Activated CD4-positive, alpha-beta T cell treated with anti-CD3 and anti-CD28 coated beads, Interleukin-2, Interleukin-6, amounts not matched to agents 100 ng/mL and 50 ng/mL, durations not matched to agents 16 hours and 8 hours (primary cell): ENCODE data around the gene VENTX.

ENCODE experiments used
- DNase-seq: peaks from one replicate; pipeline ENCODE4 v3.0.0-alpha.2; 2020

VENTX gene

DNA sequence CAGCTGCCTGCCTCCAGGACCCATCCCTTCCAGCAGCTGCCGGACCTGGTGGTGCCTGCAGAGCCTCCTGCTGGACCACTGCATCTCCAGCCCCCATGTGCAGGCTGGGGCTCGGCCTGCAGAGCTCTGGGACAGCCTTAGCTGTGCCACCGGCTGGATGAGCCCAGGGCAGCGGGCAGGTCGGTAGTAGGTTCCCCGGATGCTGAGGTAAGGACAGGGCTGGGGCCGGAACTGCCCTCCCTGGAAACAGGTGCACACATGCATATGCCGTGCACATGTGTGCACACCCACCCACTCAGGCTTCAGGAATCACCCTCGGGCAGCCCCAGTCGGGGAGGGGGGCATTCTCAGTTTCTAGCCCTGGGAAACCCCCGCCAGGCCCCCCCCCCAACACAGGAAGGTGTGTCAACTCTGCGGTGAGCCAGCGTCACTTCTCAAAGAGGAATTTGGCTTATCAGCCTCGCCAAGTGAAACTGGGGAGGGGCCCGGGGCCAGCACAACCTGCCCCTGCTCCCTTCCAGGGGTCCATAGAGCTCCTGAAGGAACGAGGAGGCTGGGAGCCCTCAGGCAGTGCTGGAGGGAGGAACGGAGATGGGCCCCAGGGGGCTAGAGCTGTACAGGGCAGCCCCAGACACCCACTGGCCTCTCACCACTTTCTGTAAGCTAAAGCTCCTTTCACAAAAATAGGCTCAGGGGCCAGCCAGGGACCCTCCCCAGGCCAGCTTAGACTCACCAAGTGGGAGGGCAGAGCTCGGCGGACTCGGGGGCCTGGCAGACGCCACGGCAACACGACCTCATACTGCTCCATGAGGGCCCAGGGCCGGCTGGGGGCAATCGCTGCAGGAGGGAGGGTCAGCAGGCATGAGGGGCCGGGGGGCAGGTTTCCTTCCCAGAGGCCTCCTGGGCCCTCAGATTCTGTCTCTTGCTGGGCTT is 37.4 kb downstream of the VENTX start:
- DNase-seq, result peak; percentile 86

DNA sequence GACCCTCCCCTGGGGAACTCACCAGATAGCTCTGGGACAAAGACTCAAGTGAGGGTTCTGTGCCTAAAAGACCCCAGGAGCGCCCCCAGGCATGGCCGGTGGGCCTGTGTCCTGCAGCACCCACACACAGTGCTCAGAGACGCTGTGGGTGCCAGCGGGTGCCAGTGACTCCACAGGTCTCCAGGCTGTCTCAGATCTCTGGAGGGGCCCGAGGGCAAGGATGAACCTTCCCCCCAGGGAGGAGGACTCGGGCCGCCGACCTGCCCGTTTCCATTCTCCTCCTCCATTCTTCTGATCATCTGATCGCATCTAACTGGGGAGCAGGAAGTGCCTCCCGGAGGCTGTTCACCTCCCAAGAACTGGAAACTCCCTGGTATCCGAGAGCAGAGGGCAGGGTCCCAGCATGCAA is 38.0 kb downstream of the VENTX start:
- peak; percentile 74 for DNase-seq

DNA sequence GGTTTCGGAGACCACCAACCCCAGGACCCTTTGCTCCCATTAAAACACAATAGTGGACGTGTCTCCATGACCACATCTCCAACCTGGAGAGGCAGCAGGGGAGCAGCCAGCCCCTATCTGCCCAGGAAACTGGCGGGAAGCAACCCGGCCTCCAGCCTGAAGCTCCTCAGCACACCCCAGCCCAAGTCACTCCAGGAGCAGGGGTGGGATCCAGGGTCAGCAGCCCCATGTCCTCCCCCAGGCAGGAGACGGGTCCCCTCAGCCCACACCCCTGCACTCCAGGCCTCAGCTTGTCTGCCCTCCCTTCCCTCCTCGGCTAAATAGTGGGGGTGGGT is 38.4 kb downstream of the VENTX start:
- no peak for DNase-seq

DNA sequence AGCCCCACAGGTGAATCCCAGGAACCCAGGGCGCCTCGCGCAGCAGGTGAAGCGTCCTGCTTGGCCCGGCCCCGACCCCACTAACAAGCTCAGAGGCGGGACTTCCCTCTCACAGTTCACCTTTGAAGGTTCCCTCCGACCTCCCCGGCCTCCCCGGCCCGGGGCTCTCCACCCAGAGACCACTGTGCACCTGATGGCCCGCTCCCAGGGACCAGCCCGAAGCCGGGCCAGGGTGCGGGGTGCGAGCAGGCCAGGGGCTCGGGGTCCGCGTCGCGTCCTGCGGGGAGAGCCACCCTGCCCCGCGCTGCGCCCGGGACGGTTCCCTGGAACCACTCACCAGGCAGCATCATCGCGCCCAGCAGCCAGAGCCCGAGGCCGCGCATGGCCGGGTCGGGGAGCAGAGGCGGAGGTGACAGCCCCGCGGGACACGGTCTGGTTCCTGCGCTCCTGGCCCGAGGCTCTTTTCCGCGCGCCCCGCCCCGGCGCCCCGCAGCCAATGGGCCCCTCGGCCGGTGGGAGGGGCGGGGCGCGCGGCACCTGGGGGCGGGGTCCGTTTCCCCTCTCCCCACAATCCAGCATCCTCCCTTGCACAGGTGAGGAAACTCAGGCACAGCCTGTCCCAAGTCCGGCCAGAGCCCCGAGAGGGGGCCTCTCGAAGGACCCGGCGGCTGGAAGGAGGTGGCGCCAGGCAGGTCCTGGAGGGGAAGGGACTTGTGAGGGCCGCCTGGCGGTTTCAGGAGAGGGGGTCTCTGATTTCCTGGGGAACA is 39.0 kb downstream of the VENTX start, which contains the start of gene ADAM8:
Gene ADAM8 (minus strand): TSS at position 434 of the 767 bp plus-strand sequence. CDS start 51 bp downstream, at position 383.
- DNase-seq, result peak; percentile 83

DNA sequence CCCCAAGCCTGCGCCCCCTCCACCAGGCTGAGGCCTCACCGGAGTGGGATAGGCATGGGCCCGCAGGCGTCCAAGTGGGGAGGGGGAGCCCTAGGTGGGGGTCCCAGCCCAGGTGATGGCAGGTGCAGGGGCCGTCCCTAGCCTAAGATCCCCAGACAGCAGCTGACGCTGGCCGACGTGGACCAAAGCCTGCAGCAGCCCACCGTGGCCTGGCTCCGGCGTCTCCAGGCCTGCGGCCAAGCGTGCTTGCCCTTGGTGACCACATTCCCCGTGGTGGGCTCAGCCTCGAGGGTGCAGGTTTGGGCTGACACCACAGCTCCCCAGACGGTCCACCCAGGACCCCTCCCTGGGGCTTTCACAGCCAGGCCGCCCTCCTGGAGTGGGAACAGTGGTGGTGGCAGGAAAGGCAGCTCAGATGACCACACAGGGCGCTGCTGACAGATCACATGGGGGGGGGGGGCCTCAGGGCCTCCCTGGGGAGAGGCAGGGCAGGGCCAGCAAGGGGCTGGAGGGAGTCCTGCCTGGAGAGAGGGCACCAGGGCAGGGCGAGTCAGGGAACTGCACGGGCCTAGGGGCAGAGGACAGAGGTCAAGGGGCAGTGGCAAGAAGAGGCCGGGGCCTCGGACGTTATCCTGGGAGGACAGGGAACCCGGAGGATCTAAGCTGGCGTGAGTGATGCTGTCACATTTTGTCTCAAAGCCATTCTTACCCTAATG is 39.8 kb downstream of the VENTX start:
- DNase-seq, result no peak

DNA sequence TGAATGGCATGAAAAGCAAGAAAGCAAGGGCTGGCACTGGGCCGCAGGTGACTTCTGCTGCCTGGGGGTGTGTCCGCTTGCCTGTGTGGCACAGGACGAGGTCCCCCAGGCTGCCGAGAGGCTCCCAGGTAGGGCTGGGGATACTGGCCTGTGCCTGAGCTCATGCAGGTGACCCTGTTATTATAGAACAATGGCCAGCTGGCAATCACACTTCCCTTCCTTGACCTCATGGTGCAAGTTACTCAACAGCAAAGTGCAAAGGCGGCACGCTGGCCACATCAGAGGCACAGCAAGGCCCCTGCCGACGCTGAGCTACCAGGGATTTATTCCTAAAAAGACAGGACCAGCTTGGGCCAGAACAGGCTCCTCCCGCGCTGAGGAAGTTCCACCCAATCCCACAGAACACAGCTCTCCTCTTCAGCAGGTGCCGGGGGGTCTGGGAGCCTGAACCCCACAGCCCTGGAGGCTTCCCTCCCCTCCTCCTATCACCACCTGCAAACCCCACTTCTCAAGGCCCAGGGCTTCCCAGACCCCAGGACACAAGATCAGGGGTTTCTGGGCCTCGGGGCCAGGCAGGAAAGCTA is 40.4 kb downstream of the VENTX start:
- no peak for DNase-seq

DNA sequence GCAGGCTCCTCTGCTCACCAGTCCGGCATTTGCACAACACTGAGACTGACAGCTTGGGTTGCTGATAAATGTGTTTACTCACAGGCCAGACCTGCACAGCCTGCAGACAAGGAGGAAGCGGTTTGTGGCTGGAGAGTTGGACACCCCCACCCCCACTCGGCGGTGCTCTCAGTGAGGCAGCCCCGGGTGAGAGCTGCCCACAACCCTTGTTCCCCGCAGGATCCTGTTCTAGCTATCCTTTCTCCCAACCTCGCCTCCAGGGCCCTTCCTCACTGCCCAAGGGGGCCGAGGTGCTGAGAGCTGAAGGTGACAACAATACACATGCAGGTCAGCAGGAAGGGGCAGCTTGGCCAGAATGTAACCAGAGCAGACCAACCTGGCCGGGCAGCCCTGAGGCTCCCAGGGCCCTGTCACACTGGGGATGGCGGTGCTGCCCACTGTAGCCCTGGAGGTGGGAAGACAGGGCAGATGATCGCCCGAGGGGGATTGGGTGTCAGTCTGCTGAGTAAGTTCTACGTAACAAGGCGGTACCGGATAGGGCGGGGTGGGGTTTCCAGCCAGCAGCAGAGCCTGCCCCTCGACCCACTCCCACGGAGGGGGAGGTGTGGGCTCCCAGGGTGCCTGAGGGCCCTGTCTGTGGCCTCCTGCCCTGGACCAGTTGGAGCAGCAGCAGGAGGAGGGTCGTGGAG is 41.1 kb downstream of the VENTX start:
- DNase-seq, result peak; percentile 84

DNA sequence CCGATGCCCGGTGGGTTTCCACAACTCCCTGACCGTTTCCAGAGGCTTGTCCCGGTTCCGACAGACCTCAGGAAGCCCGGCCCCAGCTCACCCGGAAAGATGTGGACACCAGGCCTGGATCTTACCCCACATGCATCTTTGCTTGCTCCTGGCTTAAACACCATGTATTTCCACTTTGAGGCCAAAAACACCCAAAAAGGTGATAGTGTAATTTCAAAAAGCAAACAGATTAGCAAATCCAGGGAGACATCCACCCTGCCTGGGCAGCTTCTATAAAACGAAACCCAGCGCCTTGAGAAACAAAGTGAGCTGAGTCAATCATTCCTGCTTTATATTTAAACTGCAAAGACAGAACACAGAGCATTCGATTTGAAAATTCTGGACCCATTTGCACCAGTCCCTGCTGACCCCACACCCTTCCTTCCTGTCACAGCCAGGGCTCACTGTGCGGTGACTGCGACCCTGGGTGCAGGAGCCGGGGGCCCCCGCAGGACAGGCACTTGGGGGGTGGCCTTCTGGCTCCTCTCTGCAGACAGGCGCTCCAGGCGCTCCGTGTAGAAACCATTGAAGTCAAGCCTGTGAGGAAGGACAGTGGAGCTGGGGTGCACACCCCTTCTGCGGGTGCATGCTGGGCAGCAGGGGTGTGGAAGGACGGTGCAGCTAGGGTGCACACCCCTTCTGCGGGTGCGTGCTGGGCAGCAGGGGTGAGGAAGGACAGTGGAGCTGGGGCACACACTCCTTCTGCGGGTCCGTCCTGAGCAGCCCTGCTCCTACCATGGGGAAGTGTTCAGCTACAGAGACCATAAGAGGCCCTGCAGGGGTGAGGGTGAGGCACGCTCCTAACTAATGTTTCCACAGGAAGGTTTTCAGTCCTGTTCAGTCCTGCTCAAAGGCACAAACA is 41.9 kb downstream of the VENTX start:
- DNase-seq, result no peak

DNA sequence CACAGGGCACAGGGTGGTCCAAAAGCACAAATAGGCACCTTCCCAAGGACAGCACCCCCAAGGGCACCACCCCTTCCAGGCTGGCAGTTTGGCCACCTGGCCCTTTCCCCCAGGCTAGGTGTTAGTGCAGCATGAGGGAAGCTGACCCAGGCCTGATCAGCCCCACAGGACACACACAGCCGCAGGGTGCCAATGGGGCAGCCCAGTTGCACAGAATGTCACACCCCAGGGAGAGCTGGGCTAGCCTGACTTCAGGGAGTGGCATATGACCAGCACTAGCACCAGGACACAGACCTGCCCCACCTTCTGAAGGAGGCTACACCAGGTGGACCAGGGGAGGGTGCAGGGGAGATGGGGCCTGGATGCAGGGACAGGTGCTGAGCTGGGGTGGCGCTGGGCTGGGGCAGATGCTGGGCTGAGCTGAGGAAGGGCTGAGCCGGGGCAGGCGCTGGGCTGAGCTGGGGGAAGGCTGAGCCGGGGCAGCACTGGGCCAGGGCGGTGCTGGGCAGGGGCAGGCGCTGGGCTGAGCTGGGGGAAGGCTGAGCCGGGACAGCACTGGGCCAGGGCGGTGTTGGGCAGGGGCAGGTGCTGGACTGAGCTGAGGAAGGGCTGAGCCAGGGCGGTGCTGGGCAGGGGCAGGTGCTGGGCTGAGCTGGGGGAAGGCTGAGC is 42.9 kb downstream of the VENTX start:
- DNase-seq, result no peak

DNA sequence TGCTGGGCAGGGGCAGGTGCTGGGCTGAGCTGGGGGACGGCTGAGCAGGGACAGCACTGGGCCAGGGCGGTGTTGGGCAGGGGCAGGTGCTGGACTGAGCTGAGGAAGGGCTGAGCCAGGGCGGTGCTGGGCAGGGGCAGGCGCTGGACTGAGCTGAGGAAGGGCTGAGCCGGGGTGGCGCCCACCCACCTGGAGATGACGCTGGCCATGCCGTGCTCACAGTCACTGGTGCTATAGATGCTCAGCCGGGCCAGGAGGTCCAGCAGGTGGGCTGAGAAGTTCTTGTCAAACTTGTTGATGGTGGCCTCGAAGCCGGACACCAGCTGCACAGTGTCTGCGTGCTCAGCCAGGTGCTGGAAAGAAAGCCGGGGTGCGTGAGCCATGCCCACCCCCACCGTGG is 43.4 kb downstream of the VENTX start:
- no peak for DNase-seq

DNA sequence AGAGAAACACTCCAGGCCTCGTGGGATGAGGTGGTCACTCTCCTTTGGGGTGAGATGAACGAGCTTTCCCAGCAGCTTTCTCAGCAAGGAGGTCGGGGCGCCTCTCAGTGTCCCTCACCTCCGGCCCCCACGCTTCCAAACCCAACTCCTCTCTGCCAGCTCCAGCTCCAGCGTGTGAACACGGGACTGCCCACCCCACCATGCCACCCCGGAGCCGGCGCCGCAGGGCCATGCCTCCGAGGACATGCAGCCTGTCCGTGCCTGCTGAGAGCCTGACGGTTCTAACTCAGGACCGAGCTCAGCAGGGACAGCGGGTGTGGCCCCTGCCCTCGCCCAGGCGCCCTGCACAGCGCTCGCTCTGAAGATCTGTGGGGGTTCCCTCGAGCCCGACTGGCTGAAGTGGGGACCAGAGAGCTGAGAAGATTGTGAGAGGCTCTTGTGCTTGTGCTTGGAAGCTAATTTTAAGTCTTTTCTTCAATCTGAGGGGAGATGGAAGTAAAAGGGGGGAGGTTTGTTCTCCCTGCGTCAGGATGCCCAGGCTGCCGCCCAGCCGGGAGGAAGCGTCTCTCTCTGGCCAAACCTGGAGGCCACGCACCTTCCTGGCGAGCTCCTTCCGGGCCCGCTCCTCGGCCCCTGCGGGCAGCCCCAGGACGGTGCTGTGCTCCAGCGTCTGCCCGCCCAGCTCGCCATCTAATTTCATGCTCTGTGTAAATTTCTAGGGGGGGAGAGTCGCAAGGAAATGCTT is 44.1 kb downstream of the VENTX start:
- no peak for DNase-seq

DNA sequence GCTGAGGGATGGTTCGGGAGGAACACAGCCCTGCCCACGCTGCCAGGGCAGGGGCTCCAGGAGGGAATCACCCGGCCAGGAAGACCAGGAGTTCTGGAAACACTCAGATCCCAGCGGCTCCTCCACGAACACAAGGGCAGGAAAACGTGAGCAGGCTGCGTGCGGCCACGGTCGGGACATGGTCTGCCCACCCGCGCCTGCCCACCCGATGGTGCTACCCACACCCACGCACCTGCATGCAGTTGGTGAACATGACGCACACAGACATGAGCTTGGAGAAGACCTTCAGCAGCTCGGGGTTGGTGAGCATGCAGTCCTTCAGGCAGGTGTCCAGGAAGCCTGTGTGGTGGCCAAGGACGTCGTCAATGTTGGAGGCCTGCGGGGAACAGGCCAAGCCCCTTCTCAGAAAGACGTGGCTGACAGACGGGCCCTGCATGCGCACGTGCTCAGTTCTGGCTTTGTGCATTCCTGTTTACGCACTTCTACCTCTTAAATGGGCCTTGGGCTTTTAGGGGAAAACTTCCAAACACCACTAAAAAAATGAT is 45.3 kb downstream of the VENTX start:
- DNase-seq, result no peak

DNA sequence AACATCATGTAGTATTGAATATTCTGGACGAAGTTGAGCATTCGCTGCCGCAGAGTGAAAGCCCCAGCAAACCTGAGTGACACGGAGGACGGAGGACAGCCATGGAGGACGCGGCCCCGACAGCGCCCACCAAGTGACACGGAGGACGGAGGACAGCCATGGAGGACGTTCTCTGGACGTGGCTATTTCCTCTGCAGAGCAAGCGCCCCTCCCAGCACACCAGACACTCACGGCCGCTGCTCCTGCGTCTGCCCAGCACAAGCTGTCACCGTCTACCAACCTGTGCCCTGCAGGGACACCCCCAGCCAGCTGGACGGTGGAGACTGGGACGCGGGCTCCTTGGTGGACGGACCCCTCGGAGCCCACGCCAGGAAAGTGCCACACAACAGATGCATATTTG is 46.3 kb downstream of the VENTX start:
- DNase-seq, result no peak

DNA sequence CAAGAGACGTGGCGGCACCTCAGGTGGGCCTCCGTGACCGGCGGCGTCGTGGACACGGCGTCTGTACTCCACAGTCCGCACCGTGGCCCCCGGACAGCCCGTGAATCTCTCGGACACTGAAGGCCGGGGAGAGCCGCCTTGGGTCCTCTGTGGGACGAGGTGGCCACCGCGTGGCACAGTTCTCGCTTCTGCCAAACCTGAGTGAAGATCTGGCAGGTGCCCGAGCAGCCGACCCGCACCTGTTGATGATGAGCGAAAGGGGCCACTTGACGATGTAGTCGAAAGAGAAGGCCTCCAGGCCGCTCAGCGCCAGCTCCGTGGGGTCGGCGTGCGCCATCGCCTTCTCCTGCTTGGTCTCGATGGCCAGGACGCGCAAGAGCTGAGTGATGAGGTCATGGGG is 47.6 kb downstream of the VENTX start:
- no peak for DNase-seq

DNA sequence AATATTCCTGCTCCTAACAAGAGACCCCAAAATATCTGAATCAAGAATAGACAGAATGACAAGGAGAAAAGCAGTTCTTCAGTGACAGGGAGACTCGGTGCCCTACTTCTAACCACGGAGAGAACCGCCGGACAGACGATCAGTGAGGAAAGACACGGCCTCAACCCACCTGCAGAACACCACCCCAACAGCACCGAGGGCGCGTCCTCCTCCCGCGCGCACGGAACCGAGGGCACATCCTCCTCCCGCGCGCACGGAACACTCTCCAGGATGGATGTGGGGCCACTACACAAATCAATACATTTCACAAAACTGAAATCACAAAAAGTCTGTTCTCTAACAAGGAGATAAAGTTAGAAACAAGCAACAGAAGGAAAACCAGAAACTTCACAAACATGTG is 48.7 kb downstream of the VENTX start:
- no peak for DNase-seq

DNA sequence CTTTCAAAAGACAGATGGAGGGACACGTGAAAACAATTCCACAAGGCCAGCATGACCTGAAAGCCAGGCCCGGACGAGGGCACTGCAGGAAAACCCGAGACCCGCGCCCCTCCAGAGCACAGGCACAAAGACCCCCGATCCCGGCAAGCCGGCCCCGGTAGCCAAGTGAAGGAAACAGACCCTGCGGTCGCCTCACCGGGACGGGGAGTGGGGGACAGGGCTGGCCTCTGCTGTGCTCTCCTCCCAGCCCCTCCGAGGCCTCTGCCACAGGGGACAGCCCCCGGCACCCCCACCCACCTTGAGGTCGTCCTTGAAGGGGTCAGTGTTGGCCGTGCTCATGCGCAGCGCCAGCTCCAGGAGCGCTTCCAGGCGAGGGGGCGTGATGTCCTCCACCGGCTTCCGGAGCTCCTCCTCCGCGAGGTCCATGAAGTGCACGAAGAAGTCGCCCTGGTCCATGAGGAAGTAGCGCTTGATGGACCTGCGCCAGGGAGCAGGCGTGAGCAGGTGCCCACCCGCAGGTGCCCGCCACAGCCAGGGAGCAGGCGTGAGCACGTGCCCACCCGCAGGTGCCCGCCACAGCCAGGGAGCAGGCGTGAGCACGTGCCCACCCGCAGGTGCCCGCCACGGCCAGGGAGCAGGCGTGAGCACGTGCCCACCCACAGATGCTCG is 50.3 kb downstream of the VENTX start:
- no peak for DNase-seq

DNA sequence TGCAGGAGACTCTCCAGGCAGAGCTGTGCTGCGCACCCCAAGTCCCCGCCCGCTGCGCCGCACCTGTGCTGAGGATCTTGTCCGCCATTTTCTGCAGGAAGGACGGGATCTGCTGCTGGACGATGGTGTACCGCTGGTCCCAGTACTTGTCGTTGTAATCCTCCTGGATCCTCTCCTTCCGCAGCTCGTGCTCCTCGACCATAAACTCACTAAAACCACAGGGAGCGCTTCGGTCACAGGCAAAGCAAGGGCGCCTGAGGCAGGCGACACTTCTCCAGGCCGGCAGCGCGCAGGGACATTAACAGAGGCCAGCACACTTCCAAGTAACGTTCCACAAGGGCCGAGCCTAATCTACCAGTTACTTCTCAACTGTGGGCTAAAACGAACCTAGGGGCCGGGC is 52.1 kb downstream of the VENTX start:
- DNase-seq, result no peak
